Ovary (tissue), 3 donors: ENCODE data around the gene ZIK1.

Experiments
- CTCF ChIP-seq, 3 donors: fragments of 450-650 bp in 2 of 3; fragments of 200-600 bp in 1 of 3; IDR thresholded peaks; one replicate each; pipeline versions ENCODE4 v1.5.1 to v1.8.0; 2016 to 2022; ENCODE audit warnings: antibody characterized with exemption in 3 of 3, mild to moderate bottlenecking in 1 of 3
- EP300 ChIP-seq: sonication (generic); formaldehyde crosslinking; IDR thresholded peaks from one replicate; pipeline ENCODE4 v1.6.1; 2017; ENCODE audit warnings: antibody characterized with exemption
- POLR2A ChIP-seq: fragments of 450-650 bp; IDR thresholded peaks from one replicate; pipeline ENCODE4 v1.6.1; 2017; ENCODE audit warnings: antibody characterized with exemption, mild to moderate bottlenecking, moderate library complexity
- donor health status: DM: no; HTN: no; CAD: no.

- TF ChIP-seq CTCF (IDR thresholded peaks at IDR 0.05) (no peak), POLR2A (no peak), EP300 (no peak)
Measured at GRCh38 chr19:57587529-57587928, 3.6 kb downstream of the ZIK1 start.
